ENCODE data around the gene ZNF423. TPM values are rescaled to one million over a fixed set of nuclear protein-coding genes. Genes with fewer than 3 reads are reported as not detected.
"Not testable (repeated sequence)": the region's sequence is repeated elsewhere in the genome, so short reads cannot be mapped to it uniquely, and the experiment has no call there.

The ZNF423 gene
- total and polyA plus RNA-seq, 4 donors, result 1.1 to 14.8 (median 3.3) TPM

DNA sequence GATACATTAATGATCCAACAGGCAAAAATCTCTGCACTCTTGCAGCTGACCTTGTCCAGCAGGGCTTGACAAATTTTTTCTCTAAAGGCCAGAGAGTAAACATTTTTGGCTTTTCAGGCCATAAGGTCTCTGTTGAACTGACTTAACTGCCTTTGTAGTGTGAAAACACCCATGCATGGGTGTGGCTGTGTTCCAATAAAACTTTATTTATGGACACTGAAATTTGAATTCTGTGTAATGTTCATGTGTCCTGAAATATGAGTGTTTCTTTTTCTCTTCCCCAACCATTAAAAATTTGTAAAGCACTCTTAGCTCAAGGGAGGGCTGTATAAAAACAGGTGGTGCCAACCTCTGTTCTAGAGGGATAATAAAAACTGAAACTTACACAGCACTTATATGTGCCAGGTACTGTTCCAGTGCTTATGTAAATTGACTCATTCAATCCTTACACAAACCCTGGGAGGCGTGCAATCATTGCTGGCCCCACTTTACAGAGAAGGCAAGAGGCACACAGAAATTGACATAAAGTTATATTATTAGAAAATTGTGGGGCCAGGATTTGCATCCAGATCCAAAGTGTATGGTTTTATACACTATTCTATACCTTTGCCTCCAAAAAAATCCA, 18.8 kb upstream of the ZNF423 start:
- ATAC-seq (ENCODE audit: insufficient read depth, low FRiP score), result no peak

DNA sequence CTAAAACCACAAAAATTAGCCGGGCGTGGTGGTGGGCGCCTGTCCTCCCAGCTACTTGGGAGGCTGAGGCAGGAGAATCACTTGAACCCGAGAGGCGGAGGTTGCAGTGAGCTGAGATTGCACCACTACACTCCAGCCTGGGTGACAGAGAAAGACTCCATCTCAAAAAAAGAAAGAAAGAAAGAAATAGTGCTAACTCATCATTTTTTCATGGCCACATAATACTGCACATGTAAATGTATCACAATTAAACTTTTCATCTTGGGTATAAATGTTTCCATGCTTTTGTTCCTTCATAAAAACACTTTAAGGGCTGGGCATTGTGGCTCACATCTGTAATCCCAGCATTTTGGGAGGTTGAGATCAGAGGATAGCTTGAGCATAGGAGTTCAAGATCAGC, 15.9 kb upstream of the ZNF423 start:
- not testable (repeated sequence) for ATAC-seq (ENCODE audit: insufficient read depth, low FRiP score); H3K9ac ChIP-seq (ENCODE audit: insufficient read depth in 1 of 2, low read length in 2 of 2); H3K36me3 ChIP-seq (ENCODE audit: control insufficient read depth in 4 of 4, insufficient read depth in 4 of 4, low read length in 4 of 4); DNase-seq; H3K9me3 ChIP-seq (ENCODE audit: control insufficient read depth in 4 of 4, insufficient read depth in 3 of 4, low read length in 3 of 4); H3K27me3 ChIP-seq (ENCODE audit: control insufficient read depth in 3 of 3, insufficient read depth in 3 of 3, low read length in 2 of 3); H3K4me3 ChIP-seq; H3K27ac ChIP-seq (ENCODE audit: low read depth in 1 of 2, low read length in 1 of 2)
- 93 to 94% methylated on average over 5 of the region's 5 CpGs for WGBS, 2 donors
- H3K4me1 ChIP-seq (ENCODE audit: control insufficient read depth in 5 of 5, insufficient read depth in 5 of 5, low read length in 5 of 5), result peaks cover 0 to 15% (median 0%) of the 10 kb centered on the region in 5 donors

More for the DNA sequence above, 18.8 kb upstream of the ZNF423 start:
- H3K36me3 ChIP-seq (ENCODE audit: control insufficient read depth in 4 of 4, insufficient read depth in 4 of 4, low read length in 4 of 4), result no peaks in the 10 kb centered on the region
- WGBS, 2 donors, result 76 to 88% methylated on average over 1 of the region's 1 CpG
- H3K27ac ChIP-seq (ENCODE audit: low read depth in 1 of 2, low read length in 1 of 2), result no peak overlapping the region
- no peak overlapping the region for H3K4me3 ChIP-seq
- H3K9me3 ChIP-seq (ENCODE audit: control insufficient read depth in 4 of 4, insufficient read depth in 3 of 4, low read length in 3 of 4), result peaks cover 0 to 1% (median 0%) of the 10 kb centered on the region in 4 donors
- DNase-seq, result no peak
- peaks cover 0 to 4% (median 0%) of the 10 kb centered on the region in 5 donors for H3K4me1 ChIP-seq (ENCODE audit: control insufficient read depth in 5 of 5, insufficient read depth in 5 of 5, low read length in 5 of 5)
- no peak for TF ChIP-seq CTCF (IDR thresholded peaks at IDR 0.05; ENCODE audit: control extremely low read depth, extremely low read depth)
- H3K27me3 ChIP-seq (ENCODE audit: control insufficient read depth in 3 of 3, insufficient read depth in 3 of 3, low read length in 2 of 3), result no peaks in the 10 kb centered on the region
- H3K9ac ChIP-seq (ENCODE audit: insufficient read depth in 1 of 2, low read length in 2 of 2), result no peak overlapping the region

- ATAC-seq (ENCODE audit: insufficient read depth, low FRiP score) (peak; percentile 21), DNase-seq (no peak)
- no peak overlapping the region for H3K4me3 ChIP-seq
- no peaks in the 10 kb centered on the region for H3K36me3 ChIP-seq (ENCODE audit: control insufficient read depth in 4 of 4, insufficient read depth in 4 of 4, low read length in 4 of 4)
- no peak overlapping the region for H3K27ac ChIP-seq (ENCODE audit: low read depth in 1 of 2, low read length in 1 of 2)
- no peak for TF ChIP-seq CTCF (IDR thresholded peaks at IDR 0.05; ENCODE audit: control extremely low read depth, extremely low read depth)
- WGBS, 2 donors, result 93 to 94% methylated on average over 6 of the region's 6 CpGs
- peaks cover 0 to 20% (median 4%) of the 10 kb centered on the region in 5 donors for H3K4me1 ChIP-seq (ENCODE audit: control insufficient read depth in 5 of 5, insufficient read depth in 5 of 5, low read length in 5 of 5)
- no peak overlapping the region for H3K9ac ChIP-seq (ENCODE audit: insufficient read depth in 1 of 2, low read length in 2 of 2)
- no peaks in the 10 kb centered on the region for H3K27me3 ChIP-seq (ENCODE audit: control insufficient read depth in 3 of 3, insufficient read depth in 3 of 3, low read length in 2 of 3)
- H3K9me3 ChIP-seq (ENCODE audit: control insufficient read depth in 4 of 4, insufficient read depth in 3 of 4, low read length in 3 of 4), result no peaks in the 10 kb centered on the region
Observed at GRCh38 chr16:49869731-49870130, 13.8 kb upstream of the ZNF423 start.

GRCh38 chr16:49867796-49868668, 12.1 kb upstream of the ZNF423 start:
- H3K36me3 ChIP-seq (ENCODE audit: control insufficient read depth in 4 of 4, insufficient read depth in 4 of 4, low read length in 4 of 4), result no peaks in the 10 kb centered on the region
- no peaks in the 10 kb centered on the region for H3K27me3 ChIP-seq (ENCODE audit: control insufficient read depth in 3 of 3, insufficient read depth in 3 of 3, low read length in 2 of 3)
- H3K4me3 ChIP-seq, result no peak overlapping the region
- peak; percentile 60 to 72 (median 72) for DNase-seq
- no peak for TF ChIP-seq CTCF (IDR thresholded peaks at IDR 0.05; ENCODE audit: control extremely low read depth, extremely low read depth)
- H3K4me1 ChIP-seq (ENCODE audit: control insufficient read depth in 5 of 5, insufficient read depth in 5 of 5, low read length in 5 of 5), result peaks cover 0 to 20% (median 4%) of the 10 kb centered on the region in 5 donors
- ATAC-seq (ENCODE audit: insufficient read depth, low FRiP score), result no peak
- no peaks in the 10 kb centered on the region for H3K9me3 ChIP-seq (ENCODE audit: control insufficient read depth in 4 of 4, insufficient read depth in 3 of 4, low read length in 3 of 4)
- WGBS, 2 donors, result 82 to 89% methylated on average over 38 of the region's 38 CpGs
- no peak overlapping the region for H3K27ac ChIP-seq (ENCODE audit: low read depth in 1 of 2, low read length in 1 of 2)
- no peak overlapping the region for H3K9ac ChIP-seq (ENCODE audit: insufficient read depth in 1 of 2, low read length in 2 of 2)

Measured in lung (tissue), 12 donors.